ENCODE results near the gene GCAT.

GRCh38 chr22:37844904-37845329 is 37.2 kb downstream of the GCAT start:
- TF ChIP-seq POLR2A (IDR thresholded peaks at IDR 0.05), result no peak
- no peak for TF ChIP-seq CTCF (IDR thresholded peaks at IDR 0.05)

Measured in thyroid gland (tissue), 4 donors.